HL-60 (cell line): ENCODE measurements around the gene JAKMIP1.

Source experiments
- GABPA ChIP-seq: IDR thresholded peaks from 2 replicates; pipeline ENCODE4 v1.6.1; 2012; ENCODE audit warnings: low read depth
- POLR2AphosphoS5 ChIP-seq: IDR thresholded peaks from 2 replicates; pipeline ENCODE4 v1.6.1; 2012; ENCODE audit warnings: low read depth
- TF ChIP-seq, protein P1 (sequence below): IDR thresholded peaks from one replicate; pipeline ENCODE4 v1.5.1; 2011; ENCODE audit warnings: low read length, control low read depth, inconsistent platforms; ENCODE audit not compliant: insufficient read depth
- TF ChIP-seq, protein P2 (sequence below): IDR thresholded peaks from 2 replicates; pipeline ENCODE4 v1.6.1; 2012; ENCODE audit warnings: low read depth; ENCODE audit not compliant: insufficient replicate concordance

DNA sequence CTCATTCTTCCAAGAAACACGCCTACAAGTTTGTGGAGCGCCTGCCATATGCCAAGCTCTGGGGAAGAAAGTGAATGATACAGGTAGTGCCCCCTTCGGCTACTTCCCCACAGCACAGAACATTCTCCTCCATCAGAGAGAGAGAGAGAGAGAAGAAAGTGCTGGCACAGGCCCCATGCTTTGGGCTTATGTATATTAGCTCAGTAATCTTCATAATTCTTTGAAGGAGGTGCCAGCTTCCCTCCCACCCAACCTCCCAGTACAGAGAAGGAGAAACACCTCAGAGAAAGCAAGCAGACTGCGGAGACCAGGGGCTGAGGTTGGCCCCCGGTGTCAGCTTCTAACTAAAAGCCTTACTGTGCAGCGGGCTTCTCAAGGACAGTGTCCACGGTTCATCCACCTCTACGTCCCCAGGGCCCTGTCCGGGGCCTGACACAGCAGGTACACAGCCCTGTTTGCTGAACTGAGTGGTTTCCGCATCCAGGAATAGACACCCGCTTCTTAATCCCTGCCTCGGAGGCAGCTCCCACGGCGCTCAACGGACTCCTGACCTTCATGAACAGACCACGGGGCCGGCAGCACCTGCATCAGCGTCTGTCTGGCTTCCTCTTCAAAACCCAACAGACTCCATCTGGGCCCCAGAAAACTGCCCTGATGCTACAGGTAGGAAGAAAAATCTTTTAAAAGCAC, 50.2 kb downstream of the JAKMIP1 start:
- TF ChIP-seq, protein P1, sequence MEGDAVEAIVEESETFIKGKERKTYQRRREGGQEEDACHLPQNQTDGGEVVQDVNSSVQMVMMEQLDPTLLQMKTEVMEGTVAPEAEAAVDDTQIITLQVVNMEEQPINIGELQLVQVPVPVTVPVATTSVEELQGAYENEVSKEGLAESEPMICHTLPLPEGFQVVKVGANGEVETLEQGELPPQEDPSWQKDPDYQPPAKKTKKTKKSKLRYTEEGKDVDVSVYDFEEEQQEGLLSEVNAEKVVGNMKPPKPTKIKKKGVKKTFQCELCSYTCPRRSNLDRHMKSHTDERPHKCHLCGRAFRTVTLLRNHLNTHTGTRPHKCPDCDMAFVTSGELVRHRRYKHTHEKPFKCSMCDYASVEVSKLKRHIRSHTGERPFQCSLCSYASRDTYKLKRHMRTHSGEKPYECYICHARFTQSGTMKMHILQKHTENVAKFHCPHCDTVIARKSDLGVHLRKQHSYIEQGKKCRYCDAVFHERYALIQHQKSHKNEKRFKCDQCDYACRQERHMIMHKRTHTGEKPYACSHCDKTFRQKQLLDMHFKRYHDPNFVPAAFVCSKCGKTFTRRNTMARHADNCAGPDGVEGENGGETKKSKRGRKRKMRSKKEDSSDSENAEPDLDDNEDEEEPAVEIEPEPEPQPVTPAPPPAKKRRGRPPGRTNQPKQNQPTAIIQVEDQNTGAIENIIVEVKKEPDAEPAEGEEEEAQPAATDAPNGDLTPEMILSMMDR = no peak
- TF ChIP-seq POLR2AphosphoS5 (no peak), GABPA (no peak)
- TF ChIP-seq, protein P2, sequence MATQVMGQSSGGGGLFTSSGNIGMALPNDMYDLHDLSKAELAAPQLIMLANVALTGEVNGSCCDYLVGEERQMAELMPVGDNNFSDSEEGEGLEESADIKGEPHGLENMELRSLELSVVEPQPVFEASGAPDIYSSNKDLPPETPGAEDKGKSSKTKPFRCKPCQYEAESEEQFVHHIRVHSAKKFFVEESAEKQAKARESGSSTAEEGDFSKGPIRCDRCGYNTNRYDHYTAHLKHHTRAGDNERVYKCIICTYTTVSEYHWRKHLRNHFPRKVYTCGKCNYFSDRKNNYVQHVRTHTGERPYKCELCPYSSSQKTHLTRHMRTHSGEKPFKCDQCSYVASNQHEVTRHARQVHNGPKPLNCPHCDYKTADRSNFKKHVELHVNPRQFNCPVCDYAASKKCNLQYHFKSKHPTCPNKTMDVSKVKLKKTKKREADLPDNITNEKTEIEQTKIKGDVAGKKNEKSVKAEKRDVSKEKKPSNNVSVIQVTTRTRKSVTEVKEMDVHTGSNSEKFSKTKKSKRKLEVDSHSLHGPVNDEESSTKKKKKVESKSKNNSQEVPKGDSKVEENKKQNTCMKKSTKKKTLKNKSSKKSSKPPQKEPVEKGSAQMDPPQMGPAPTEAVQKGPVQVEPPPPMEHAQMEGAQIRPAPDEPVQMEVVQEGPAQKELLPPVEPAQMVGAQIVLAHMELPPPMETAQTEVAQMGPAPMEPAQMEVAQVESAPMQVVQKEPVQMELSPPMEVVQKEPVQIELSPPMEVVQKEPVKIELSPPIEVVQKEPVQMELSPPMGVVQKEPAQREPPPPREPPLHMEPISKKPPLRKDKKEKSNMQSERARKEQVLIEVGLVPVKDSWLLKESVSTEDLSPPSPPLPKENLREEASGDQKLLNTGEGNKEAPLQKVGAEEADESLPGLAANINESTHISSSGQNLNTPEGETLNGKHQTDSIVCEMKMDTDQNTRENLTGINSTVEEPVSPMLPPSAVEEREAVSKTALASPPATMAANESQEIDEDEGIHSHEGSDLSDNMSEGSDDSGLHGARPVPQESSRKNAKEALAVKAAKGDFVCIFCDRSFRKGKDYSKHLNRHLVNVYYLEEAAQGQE = no peak
